CD4-positive, alpha-beta memory T cell (primary cell): Measurements from ENCODE around the gene FAM83D. TPM values are rescaled to one million over a fixed set of nuclear protein-coding genes. Genes with fewer than 3 reads are reported as not detected.
A peak's percentile ranks its signal among the peaks of the same experiment; 100 is the strongest.

Experiments
- CTCF ChIA-PET: fragments of 350-600 bp; sonication (Branson Sonifier 250); formaldehyde crosslinking; loops from one replicate; lab custom pipeline; 2021; ENCODE audit warnings: inconsistent platforms; ENCODE audit not compliant: partially characterized antibody; lab: Charles Lee
- POLR2A ChIA-PET: fragments of 350-600 bp; sonication (Branson Sonifier 250); formaldehyde crosslinking; loops from one replicate; lab custom pipeline; 2021; ENCODE audit not compliant: partially characterized antibody; lab: Charles Lee
- DNase-seq, 5 donors: peaks; one replicate each; pipeline versions ENCODE4 v3.0.0 to v3.0.0-alpha.2; 2020 to 2022; ENCODE audit warnings: mixed read lengths in 1 of 5
- H3K27ac ChIP-seq: one replicate; pipeline ENCODE4 v1.7.0; 2013; ENCODE audit warnings: low read depth, low read length
- H3K27me3 ChIP-seq: 2 replicates; pipeline ENCODE4 v1.7.0; 2013; ENCODE audit warnings: mild to moderate bottlenecking, low read length, moderate library complexity; ENCODE audit not compliant: insufficient read depth
- H3K36me3 ChIP-seq: 2 replicates; pipeline ENCODE4 v1.7.0; 2013; ENCODE audit warnings: mild to moderate bottlenecking, low read length, moderate library complexity; ENCODE audit not compliant: insufficient read depth
- H3K4me1 ChIP-seq: 2 replicates; pipeline ENCODE4 v1.7.0; 2013; ENCODE audit warnings: mild to moderate bottlenecking, low read length, moderate library complexity; ENCODE audit not compliant: insufficient read depth
- H3K4me3 ChIP-seq, 2 donors: one replicate each; pipeline ENCODE4 v1.7.0; 2013; ENCODE audit warnings: low read length in 2 of 2, mild to moderate bottlenecking in 1 of 2
- H3K9me3 ChIP-seq, 2 donors: one replicate each; pipeline ENCODE4 v1.7.0; 2013; ENCODE audit warnings: low read length in 2 of 2, control low read depth in 1 of 2; ENCODE audit not compliant: control insufficient read depth in 1 of 2
- H3K27ac Mint-ChIP-seq, 7 donors: one replicate each; pipeline ENCODE4 v1.8.0; 2020 to 2021; ENCODE audit warnings: mixed read lengths in 7 of 7, mild to moderate bottlenecking in 6 of 7, inconsistent platforms in 3 of 7, moderate library complexity in 3 of 7
- H3K27me3 Mint-ChIP-seq, 2 donors: one replicate each; pipeline ENCODE4 v1.8.0; 2020 to 2021; ENCODE audit warnings: mixed read lengths in 2 of 2
- H3K36me3 Mint-ChIP-seq, 2 donors: one replicate each; pipeline ENCODE4 v1.8.0; 2020 to 2021; ENCODE audit warnings: mixed read lengths in 2 of 2, inconsistent platforms in 1 of 2, mild to moderate bottlenecking in 1 of 2
- H3K4me1 Mint-ChIP-seq, 4 donors: one replicate each; pipeline ENCODE4 v1.8.0; 2020 to 2021; ENCODE audit warnings: mixed read lengths in 4 of 4, mild to moderate bottlenecking in 1 of 4
- H3K4me3 Mint-ChIP-seq, 8 donors: one replicate each; pipeline ENCODE4 v1.8.0; 2020 to 2021; ENCODE audit warnings: mixed read lengths in 8 of 8, mild to moderate bottlenecking in 7 of 8, moderate library complexity in 6 of 8, inconsistent platforms in 3 of 8
- H3K9me3 Mint-ChIP-seq, 8 donors: one replicate each; pipeline ENCODE4 v1.8.0; 2020 to 2021; ENCODE audit warnings: mixed read lengths in 8 of 8, mild to moderate bottlenecking in 5 of 8, inconsistent platforms in 3 of 8, moderate library complexity in 1 of 8
- intact Hi-C: fragments of 100-400 bp; cut with micrococcal nuclease; formaldehyde crosslinking; loops from one replicate; pipeline ENCODE4 v1.15.1; 2023
- polyA plus RNA-seq, 2 donors: library from polyadenylated mRNA; unstranded; fragments of 300-500 nt; fragmentation: Illumina TruSeq; gene quantifications; one replicate each; pipeline ENCODE4 v1.2.3, GENCODE V29; 2021
- total RNA-seq, 2 experiments: library from RNA; stranded (reverse); gene quantifications; one replicate each; pipeline ENCODE4 v1.2.3, GENCODE V29; 2021

The FAM83D gene
- total and polyA plus RNA-seq, 4 experiments from 2014 or later = 0.93 to 1.5 (median 1.3) TPM

DNA sequence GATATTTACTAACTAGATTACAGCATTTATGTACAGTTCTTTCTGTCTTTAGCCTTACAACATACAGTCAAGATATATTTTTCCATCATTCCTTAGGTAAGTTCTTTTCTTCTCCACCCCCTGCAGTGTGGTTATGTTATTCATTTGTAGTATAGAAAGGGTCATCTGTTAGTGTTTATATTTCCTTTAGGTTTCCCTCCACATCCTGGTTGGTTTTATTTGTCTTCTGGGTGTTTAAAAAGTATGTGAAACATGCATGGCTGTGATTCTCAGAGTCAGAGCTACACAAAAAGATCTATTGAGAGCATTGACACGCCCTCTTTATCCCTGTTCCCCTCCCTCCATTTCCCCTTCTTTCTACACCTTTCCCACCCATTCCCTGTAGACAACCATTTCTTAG, 56.1 kb downstream of the FAM83D start:
- H3K27ac ChIP-seq = no peak overlapping the region
- Mint-ChIP-seq H3K4me3 (no peak overlapping the region), H3K27me3 (no peaks in the 10 kb centered on the region), H3K4me1 (peaks cover 0 to 8% (median 4%) of the 10 kb centered on the region in 4 donors), H3K9me3 (peaks cover 0 to 3% (median 0%) of the 10 kb centered on the region in 8 donors), H3K27ac (peak overlapping the region in 1 of 7 donors; percentile 11), H3K36me3 (peaks cover 18 to 29% of the 10 kb centered on the region in 2 donors)
- H3K9me3 ChIP-seq = no peaks in the 10 kb centered on the region
- CTCF ChIA-PET = no interaction called here
- H3K4me3 ChIP-seq = no peak overlapping the region
- H3K4me1 ChIP-seq = no peaks in the 10 kb centered on the region
- H3K27me3 ChIP-seq = no peaks in the 10 kb centered on the region
- intact Hi-C loops = no loop called here
- POLR2A ChIA-PET = no interaction called here
- no peaks in the 10 kb centered on the region for H3K36me3 ChIP-seq
- no peak for DNase-seq

DNA sequence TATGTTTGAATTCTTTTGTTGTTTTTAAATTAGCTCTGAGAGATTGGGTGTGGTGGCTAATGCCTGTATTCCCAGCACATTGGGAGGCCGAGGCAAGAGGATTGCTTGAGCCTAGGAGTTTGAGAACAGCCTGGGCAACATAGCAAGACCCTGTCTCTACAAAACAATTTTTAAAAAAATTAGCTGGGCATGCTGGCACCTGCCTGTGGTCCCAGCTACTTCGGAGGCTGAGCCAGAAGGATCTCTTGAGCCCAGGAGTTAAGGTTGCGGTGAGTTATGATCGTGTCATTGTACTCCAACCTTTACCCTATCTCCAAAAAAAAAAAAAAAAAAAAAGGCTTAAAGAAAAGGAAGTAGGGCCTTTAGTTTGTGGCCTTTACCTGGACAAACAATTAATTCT, 58.8 kb downstream of the FAM83D start:
- no peak for DNase-seq
- Histone ChIP-seq H3K4me1 (no peaks in the 10 kb centered on the region), H3K27me3 (no peaks in the 10 kb centered on the region), H3K9me3 (no peaks in the 10 kb centered on the region), H3K4me3 (no peak overlapping the region), H3K27ac (no peak overlapping the region), H3K36me3 (no peaks in the 10 kb centered on the region)
- intact Hi-C loops = no loop called here
- peak overlapping the region in 1 of 7 donors; percentile 11 for H3K27ac Mint-ChIP-seq
- H3K27me3 Mint-ChIP-seq = no peaks in the 10 kb centered on the region
- ChIA-PET POLR2A (interaction anchor here (1.0 kb wide), 1 partner anchor 23 kb away, joined by 3 read pairs; the partner anchor contains the start of gene DHX35), CTCF (interaction anchor here (4.6 kb wide), 1 partner anchor 64 kb away, joined by 17 read pairs; no protein-coding TSS in a partner anchor)
- H3K4me1 Mint-ChIP-seq = peaks cover 0 to 13% (median 7%) of the 10 kb centered on the region in 4 donors
- peaks cover 40 to 49% of the 10 kb centered on the region in 2 donors for H3K36me3 Mint-ChIP-seq
- H3K9me3 Mint-ChIP-seq = no peaks in the 10 kb centered on the region
- H3K4me3 Mint-ChIP-seq = no peak overlapping the region

DNA sequence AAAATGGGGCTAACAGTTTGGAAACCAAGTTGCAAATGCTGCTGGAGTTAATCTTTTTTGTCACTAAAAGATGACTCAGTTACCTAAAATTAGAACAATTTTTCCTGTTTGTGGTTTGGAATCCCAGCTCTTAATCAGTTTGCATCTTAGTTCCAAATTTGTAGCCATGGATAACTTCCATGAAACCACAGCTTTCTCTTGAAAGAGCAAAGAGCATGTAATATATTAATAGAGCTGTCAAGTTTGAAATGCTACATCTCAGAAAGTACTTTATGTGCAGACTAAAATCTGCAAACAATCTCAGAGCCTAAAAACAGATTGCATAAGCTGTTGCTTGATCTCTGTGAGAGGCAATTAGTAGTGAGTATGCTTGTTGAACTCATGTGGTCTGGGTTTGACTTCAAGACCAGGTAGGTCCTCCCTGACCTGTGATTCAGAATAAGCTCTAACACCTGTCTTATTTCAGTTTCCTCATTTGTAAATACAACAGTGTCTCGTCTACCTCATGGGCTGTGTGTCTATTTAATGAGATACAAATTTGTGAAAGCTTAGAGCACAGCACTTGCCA, 59.5 kb downstream of the FAM83D start:
- Histone ChIP-seq H3K27ac (no peak overlapping the region), H3K27me3 (no peaks in the 10 kb centered on the region), H3K4me1 (no peaks in the 10 kb centered on the region), H3K36me3 (no peaks in the 10 kb centered on the region), H3K4me3 (no peak overlapping the region), H3K9me3 (no peaks in the 10 kb centered on the region)
- H3K36me3 Mint-ChIP-seq = peaks cover 42 to 48% of the 10 kb centered on the region in 2 donors
- no peak overlapping the region for H3K4me3 Mint-ChIP-seq
- no peaks in the 10 kb centered on the region for H3K27me3 Mint-ChIP-seq
- intact Hi-C loops = no loop called here
- H3K27ac Mint-ChIP-seq = peak overlapping the region in 1 of 7 donors; percentile 22
- H3K9me3 Mint-ChIP-seq = no peaks in the 10 kb centered on the region
- ChIA-PET CTCF (interaction anchor here (4.6 kb wide), 1 partner anchor 64 kb away, joined by 17 read pairs; no protein-coding TSS in a partner anchor), POLR2A (interaction anchor here (1.0 kb wide), 1 partner anchor 23 kb away, joined by 3 read pairs; the partner anchor contains the start of gene DHX35)
- DNase-seq = no peak
- peaks cover 0 to 13% (median 7%) of the 10 kb centered on the region in 4 donors for H3K4me1 Mint-ChIP-seq

DNA sequence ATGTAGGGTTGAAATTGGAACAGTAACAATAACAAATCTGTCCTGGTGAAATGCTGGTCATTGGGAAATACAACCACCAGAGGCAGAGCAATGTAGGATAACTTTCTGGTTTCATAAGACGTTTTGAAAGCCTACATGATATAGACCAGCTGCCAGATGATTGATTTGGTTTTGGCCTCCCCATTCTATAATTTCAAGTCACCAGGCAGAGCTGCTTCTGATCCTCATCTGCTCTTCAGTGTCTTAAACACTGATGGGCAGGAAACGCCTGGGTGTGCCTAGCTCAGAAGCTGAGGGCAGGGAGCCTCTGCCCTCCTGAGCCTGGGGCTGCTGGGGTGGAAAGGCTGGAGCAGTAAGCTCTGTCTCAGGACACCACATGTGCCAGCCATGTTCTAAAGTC, 60.4 kb downstream of the FAM83D start:
- Mint-ChIP-seq H3K27ac (peak overlapping the region in 1 of 7 donors; percentile 30), H3K4me1 (peaks cover 0 to 13% (median 7%) of the 10 kb centered on the region in 4 donors), H3K9me3 (no peaks in the 10 kb centered on the region), H3K27me3 (no peaks in the 10 kb centered on the region), H3K4me3 (no peak overlapping the region), H3K36me3 (peaks cover 41 to 45% of the 10 kb centered on the region in 2 donors)
- CTCF ChIA-PET = interaction anchor here (4.6 kb wide), 1 partner anchor 63 kb away, joined by 17 read pairs; no protein-coding TSS in a partner anchor
- no peak overlapping the region for H3K27ac ChIP-seq
- DNase-seq = no peak
- intact Hi-C loops = no loop called here
- no peaks in the 10 kb centered on the region for H3K36me3 ChIP-seq
- H3K4me1 ChIP-seq = no peaks in the 10 kb centered on the region
- no peak overlapping the region for H3K4me3 ChIP-seq
- POLR2A ChIA-PET = no interaction called here
- H3K9me3 ChIP-seq = no peaks in the 10 kb centered on the region
- H3K27me3 ChIP-seq = no peaks in the 10 kb centered on the region

GRCh38 chr20:38987777-38988176, 61.6 kb downstream of the FAM83D start:
- Mint-ChIP-seq H3K27me3 (no peaks in the 10 kb centered on the region), H3K4me1 (peaks cover 0 to 13% (median 4%) of the 10 kb centered on the region in 4 donors), H3K36me3 (peaks cover 36 to 47% of the 10 kb centered on the region in 2 donors), H3K4me3 (no peak overlapping the region), H3K9me3 (no peaks in the 10 kb centered on the region), H3K27ac (peak overlapping the region in 3 of 7 donors; percentile 24 to 29 (median 25))
- ChIA-PET CTCF (interaction anchor here (4.6 kb wide), 1 partner anchor 62 kb away, joined by 17 read pairs; no protein-coding TSS in a partner anchor), POLR2A (no interaction called here)
- no peaks in the 10 kb centered on the region for H3K9me3 ChIP-seq
- no peak overlapping the region for H3K27ac ChIP-seq
- intact Hi-C loops = no loop called here
- peaks cover 7% of the 10 kb centered on the region for H3K36me3 ChIP-seq
- H3K27me3 ChIP-seq = no peaks in the 10 kb centered on the region
- no peak for DNase-seq
- H3K4me3 ChIP-seq = no peak overlapping the region
- no peaks in the 10 kb centered on the region for H3K4me1 ChIP-seq

DNA sequence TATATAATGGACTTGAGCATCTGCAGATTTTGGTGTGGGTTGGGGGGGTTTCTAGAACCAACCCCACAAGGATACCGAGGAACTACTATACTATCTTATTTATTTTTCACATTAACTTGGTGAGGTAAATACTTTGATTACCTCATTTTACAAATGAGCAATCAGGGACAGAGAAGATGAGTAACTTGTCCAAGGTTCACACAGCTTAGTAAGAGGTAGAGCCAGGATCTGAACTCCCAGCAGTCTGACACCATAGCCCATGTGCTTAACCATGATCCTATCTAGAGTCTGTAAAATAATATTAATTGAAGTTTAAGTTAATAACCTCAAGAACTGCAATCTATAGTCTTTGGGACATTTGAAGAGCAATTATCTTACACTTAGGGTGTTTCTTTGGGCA, 64.5 kb downstream of the FAM83D start:
- intact Hi-C loops = no loop called here
- H3K36me3 Mint-ChIP-seq = peaks cover 39 to 54% of the 10 kb centered on the region in 2 donors
- CTCF ChIA-PET = no interaction called here
- peaks cover 7% of the 10 kb centered on the region for H3K36me3 ChIP-seq
- H3K4me1 ChIP-seq = no peaks in the 10 kb centered on the region
- H3K9me3 Mint-ChIP-seq = no peaks in the 10 kb centered on the region
- POLR2A ChIA-PET = no interaction called here
- no peak overlapping the region for H3K4me3 ChIP-seq
- no peak overlapping the region for H3K27ac ChIP-seq
- no peaks in the 10 kb centered on the region for H3K27me3 Mint-ChIP-seq
- H3K27me3 ChIP-seq = no peaks in the 10 kb centered on the region
- no peaks in the 10 kb centered on the region for H3K9me3 ChIP-seq
- no peak overlapping the region for H3K27ac Mint-ChIP-seq
- H3K4me1 Mint-ChIP-seq = peaks cover 0 to 13% (median 4%) of the 10 kb centered on the region in 4 donors
- DNase-seq = no peak
- H3K4me3 Mint-ChIP-seq = no peak overlapping the region

- POLR2A ChIA-PET = no interaction called here
- H3K36me3 Mint-ChIP-seq = peaks cover 43 to 56% of the 10 kb centered on the region in 2 donors
These were observed 65.8 kb downstream of the FAM83D start for GRCh38 chr20:38991814-38992704.

More at GRCh38 chr20:38991814-38992704, 65.8 kb downstream of the FAM83D start:
- no peaks in the 10 kb centered on the region for H3K9me3 Mint-ChIP-seq
- Histone ChIP-seq H3K4me3 (no peak overlapping the region), H3K27me3 (no peaks in the 10 kb centered on the region), H3K36me3 (peaks cover 7% of the 10 kb centered on the region), H3K9me3 (no peaks in the 10 kb centered on the region), H3K4me1 (no peaks in the 10 kb centered on the region), H3K27ac (no peak overlapping the region)
- no peak overlapping the region for H3K4me3 Mint-ChIP-seq
- no peak for DNase-seq
- peak overlapping the region in 3 of 7 donors; percentile 23 to 72 (median 30) for H3K27ac Mint-ChIP-seq
- CTCF ChIA-PET = interaction anchor here (1.2 to 1.5 kb wide), 2 partner anchors 30 to 56 kb away, joined by 3 to 6 read pairs; partner anchors contain the start of gene DHX35
- no peaks in the 10 kb centered on the region for H3K27me3 Mint-ChIP-seq
- intact Hi-C loops = no loop called here
- H3K4me1 Mint-ChIP-seq = peaks cover 0 to 9% (median 6%) of the 10 kb centered on the region in 4 donors
